AG09319 (cell line): Measurements from ENCODE around the gene IFFO2.

ENCODE experiments used
- DNase-seq: peaks from one replicate; pipeline ENCODE4 v3.0.0-alpha.2; 2010; ENCODE audit warnings: low read depth; ENCODE audit errors: extremely low read depth
- CTCF ChIP-seq: IDR thresholded peaks from 2 replicates; pipeline ENCODE4 v1.5.1; 2011; ENCODE audit warnings: low read depth, mild to moderate bottlenecking, inconsistent platforms, low read length, moderate library complexity

Gene IFFO2

GRCh38 chr1:18882486-18882885 is 74.0 kb downstream of the IFFO2 start:
- DNase-seq = no peak

GRCh38 chr1:18881642-18882431 is 74.6 kb downstream of the IFFO2 start:
- no peak for TF ChIP-seq CTCF
- no peak for DNase-seq

More at GRCh38 chr1:18882486-18882885, 74.0 kb downstream of the IFFO2 start:
- TF ChIP-seq CTCF = no peak

GRCh38 chr1:18881164-18881563 is 75.3 kb downstream of the IFFO2 start:
- no peak for DNase-seq
- TF ChIP-seq CTCF = no peak

- no peak for TF ChIP-seq CTCF
- no peak for DNase-seq
Observed at GRCh38 chr1:18880585-18880984, 75.9 kb downstream of the IFFO2 start.

GRCh38 chr1:18879791-18880309 is 76.6 kb downstream of the IFFO2 start:
- no peak for DNase-seq
- TF ChIP-seq CTCF = no peak

GRCh38 chr1:18879215-18879790 is 77.2 kb downstream of the IFFO2 start:
- TF ChIP-seq CTCF = no peak
- DNase-seq = no peak

GRCh38 chr1:18878538-18879214 is 77.8 kb downstream of the IFFO2 start:
- no peak for TF ChIP-seq CTCF
- no peak for DNase-seq
